ENCODE measurements around the gene ZNF407. TPM values are rescaled to one million over a fixed set of nuclear protein-coding genes. Genes with fewer than 3 reads are reported as not detected.

ZNF407 gene
- polyA plus RNA-seq, 1 experiment = 2.8 TPM

- Histone ChIP-seq H3K4me3 (ENCODE audit: low read depth, low read length) (no peak overlapping the region), H3K27me3 (ENCODE audit: control insufficient read depth, insufficient read depth, low read length) (no peaks in the 10 kb centered on the region), H3K36me3 (ENCODE audit: control insufficient read depth, insufficient read depth, low read length) (no peaks in the 10 kb centered on the region)
- no peak for TF ChIP-seq CTCF (IDR thresholded peaks at IDR 0.05; ENCODE audit: insufficient read depth, low read depth, low read length)
- CTCF ChIA-PET = no interaction called here
- POLR2A ChIA-PET = no interaction called here
- no peak for DNase-seq (ENCODE audit: low read depth)
Measured at GRCh38 chr18:74916773-74917393, 319.2 kb downstream of the ZNF407 start.

GRCh38 chr18:74918276-74918790 is 320.7 kb downstream of the ZNF407 start:
- H3K36me3 ChIP-seq (ENCODE audit: control insufficient read depth, insufficient read depth, low read length) = no peaks in the 10 kb centered on the region
- ChIA-PET POLR2A (no interaction called here), CTCF (no interaction called here)
- no peak for TF ChIP-seq CTCF (IDR thresholded peaks at IDR 0.05; ENCODE audit: insufficient read depth, low read depth, low read length)
- DNase-seq (ENCODE audit: low read depth) = no peak
- H3K4me3 ChIP-seq (ENCODE audit: low read depth, low read length) = no peak overlapping the region
- no peaks in the 10 kb centered on the region for H3K27me3 ChIP-seq (ENCODE audit: control insufficient read depth, insufficient read depth, low read length)

GRCh38 chr18:74921057-74921820 is 323.6 kb downstream of the ZNF407 start:
- no peaks in the 10 kb centered on the region for H3K27me3 ChIP-seq (ENCODE audit: control insufficient read depth, insufficient read depth, low read length)
- no peak for DNase-seq (ENCODE audit: low read depth)
- ChIA-PET CTCF (no interaction called here), POLR2A (no interaction called here)
- TF ChIP-seq CTCF (IDR thresholded peaks at IDR 0.05; ENCODE audit: insufficient read depth, low read depth, low read length) = no peak
- no peaks in the 10 kb centered on the region for H3K36me3 ChIP-seq (ENCODE audit: control insufficient read depth, insufficient read depth, low read length)
- no peak overlapping the region for H3K4me3 ChIP-seq (ENCODE audit: low read depth, low read length)

GRCh38 chr18:74926051-74926450 is 328.4 kb downstream of the ZNF407 start:
- TF ChIP-seq CTCF (IDR thresholded peaks at IDR 0.05; ENCODE audit: insufficient read depth, low read depth, low read length) = no peak
- Histone ChIP-seq H3K4me3 (ENCODE audit: low read depth, low read length) (no peak overlapping the region), H3K27me3 (ENCODE audit: control insufficient read depth, insufficient read depth, low read length) (no peaks in the 10 kb centered on the region), H3K36me3 (ENCODE audit: control insufficient read depth, insufficient read depth, low read length) (no peaks in the 10 kb centered on the region)
- ChIA-PET CTCF (no interaction called here), POLR2A (no interaction called here)
- no peak for DNase-seq (ENCODE audit: low read depth)

- Histone ChIP-seq H3K36me3 (ENCODE audit: control insufficient read depth, insufficient read depth, low read length) (no peaks in the 10 kb centered on the region), H3K27me3 (ENCODE audit: control insufficient read depth, insufficient read depth, low read length) (no peaks in the 10 kb centered on the region), H3K4me3 (ENCODE audit: low read depth, low read length) (no peak overlapping the region)
- DNase-seq (ENCODE audit: low read depth) = no peak
- TF ChIP-seq CTCF (IDR thresholded peaks at IDR 0.05; ENCODE audit: insufficient read depth, low read depth, low read length) = no peak
- CTCF ChIA-PET = interaction anchor here (0.6 kb wide), 1 partner anchor 1753 kb away, joined by 3 read pairs; no protein-coding TSS in a partner anchor
- POLR2A ChIA-PET = no interaction called here
Measured at GRCh38 chr18:74928194-74928968, 330.7 kb downstream of the ZNF407 start.
